IPS DF 4.7 (cell line): ENCODE results near the gene TTLL12.
"Not testable (repeated sequence)": the region's sequence is repeated elsewhere in the genome, so short reads cannot be mapped to it uniquely, and the experiment has no call there.

Experiments used
- DNase-seq: peaks from one replicate; pipeline ENCODE4 v3.0.0-alpha.2; 2013; ENCODE audit warnings: low spot score; ENCODE audit errors: extremely low read depth

Gene TTLL12

GRCh38 chr22:43154887-43155536 is 31.9 kb downstream of the TTLL12 start:
- no peak for DNase-seq

GRCh38 chr22:43153899-43154298 is 33.0 kb downstream of the TTLL12 start:
- DNase-seq, result no peak

GRCh38 chr22:43152357-43153071 is 34.4 kb downstream of the TTLL12 start:
- DNase-seq, result no peak

- DNase-seq, result no peak
Observed at GRCh38 chr22:43152003-43152356, 35.0 kb downstream of the TTLL12 start.

- no peak for DNase-seq
Observed at GRCh38 chr22:43151251-43152002, 35.5 kb downstream of the TTLL12 start, which contains the start of gene TSPO. TSPO (plus strand) TSS chr22:43151559; CDS start chr22:43159239, 7,680 bp downstream.

- no peak for DNase-seq
Observed at GRCh38 chr22:43150731-43151206, 36.2 kb downstream of the TTLL12 start.

- no peak for DNase-seq
Observed at GRCh38 chr22:43148581-43148980, 38.4 kb downstream of the TTLL12 start.

- no peak for DNase-seq
Observed at GRCh38 chr22:43147821-43148220, 39.1 kb downstream of the TTLL12 start.

GRCh38 chr22:43146332-43146731 is 40.6 kb downstream of the TTLL12 start:
- DNase-seq, result not testable (repeated sequence)

- DNase-seq, result not testable (repeated sequence)
Observed at GRCh38 chr22:43145371-43145770, 41.6 kb downstream of the TTLL12 start.

GRCh38 chr22:43144949-43145348 is 42.0 kb downstream of the TTLL12 start:
- DNase-seq, result no peak

- no peak for DNase-seq
Observed at GRCh38 chr22:43142880-43143562, 43.9 kb downstream of the TTLL12 start, which contains the start of gene MCAT. MCAT (minus strand) TSS chr22:43143398; CDS start chr22:43143348, 50 bp downstream.

GRCh38 chr22:43136801-43137200 is 50.1 kb downstream of the TTLL12 start:
- no peak for DNase-seq

- DNase-seq, result no peak
Observed at GRCh38 chr22:43136255-43136654, 50.7 kb downstream of the TTLL12 start.

- DNase-seq, result no peak
Observed at GRCh38 chr22:43135565-43135964, 51.4 kb downstream of the TTLL12 start.

GRCh38 chr22:43134553-43134952 is 52.4 kb downstream of the TTLL12 start:
- DNase-seq, result no peak

GRCh38 chr22:43133401-43133800 is 53.5 kb downstream of the TTLL12 start:
- DNase-seq, result no peak

- DNase-seq, result no peak
Observed at GRCh38 chr22:43131773-43132501, 55.0 kb downstream of the TTLL12 start.

GRCh38 chr22:43129426-43130425 is 57.2 kb downstream of the TTLL12 start:
- no peak for DNase-seq
